8988T (cell line): ENCODE measurements around the gene WDR17.
"Not testable (repeated sequence)": the region's sequence is repeated elsewhere in the genome, so short reads cannot be mapped to it uniquely, and the experiment has no call there.

ENCODE experiments used
- DNase-seq: peaks from one replicate; pipeline ENCODE4 v3.0.0; 2011

WDR17 gene

DNA sequence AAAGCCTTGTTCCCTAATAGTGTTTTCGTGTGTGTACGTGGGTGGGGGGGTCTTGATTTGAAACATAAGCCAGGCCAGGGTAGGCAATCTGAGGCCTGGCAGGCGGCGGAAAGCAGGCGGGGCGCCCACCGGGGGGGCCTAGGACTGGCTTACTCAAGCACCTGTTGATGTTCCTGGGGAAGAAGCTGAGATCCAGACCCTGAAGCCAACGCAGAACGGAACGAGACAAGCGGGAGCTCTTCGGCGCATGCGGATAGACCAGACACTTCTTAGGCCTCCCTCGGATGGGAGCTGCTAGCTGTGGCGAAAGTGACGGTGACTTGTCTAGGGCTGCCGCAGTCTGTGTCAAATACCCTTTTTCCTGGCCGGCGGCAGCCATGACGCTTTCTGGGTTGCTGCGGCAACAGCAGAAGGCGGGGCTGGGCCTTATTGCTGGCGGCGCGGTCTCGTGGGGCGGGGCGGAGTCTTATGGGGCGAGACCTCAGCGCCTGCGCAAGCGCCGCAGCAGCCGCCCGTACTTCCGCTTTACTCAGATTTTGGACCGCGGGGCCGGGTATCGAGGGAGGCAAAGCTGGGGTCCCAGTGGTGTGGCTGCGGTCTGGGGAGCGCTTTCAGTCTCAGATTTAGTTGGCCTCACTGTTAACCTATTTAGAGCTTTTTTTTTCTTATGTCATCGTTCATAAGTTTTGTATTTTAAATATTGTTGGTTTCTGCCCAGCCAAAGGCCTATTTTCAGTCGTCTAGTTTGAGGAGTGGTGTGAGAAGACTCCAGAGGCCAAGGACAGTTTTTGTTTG is 129.7 kb downstream of the WDR17 start, which contains the start of gene SPATA4:
Gene SPATA4, minus strand, starts transcription at position 402 of the 795 bp plus-strand sequence. Its CDS starts 23 bp downstream, at position 379.
- peak; percentile 84 for DNase-seq

DNA sequence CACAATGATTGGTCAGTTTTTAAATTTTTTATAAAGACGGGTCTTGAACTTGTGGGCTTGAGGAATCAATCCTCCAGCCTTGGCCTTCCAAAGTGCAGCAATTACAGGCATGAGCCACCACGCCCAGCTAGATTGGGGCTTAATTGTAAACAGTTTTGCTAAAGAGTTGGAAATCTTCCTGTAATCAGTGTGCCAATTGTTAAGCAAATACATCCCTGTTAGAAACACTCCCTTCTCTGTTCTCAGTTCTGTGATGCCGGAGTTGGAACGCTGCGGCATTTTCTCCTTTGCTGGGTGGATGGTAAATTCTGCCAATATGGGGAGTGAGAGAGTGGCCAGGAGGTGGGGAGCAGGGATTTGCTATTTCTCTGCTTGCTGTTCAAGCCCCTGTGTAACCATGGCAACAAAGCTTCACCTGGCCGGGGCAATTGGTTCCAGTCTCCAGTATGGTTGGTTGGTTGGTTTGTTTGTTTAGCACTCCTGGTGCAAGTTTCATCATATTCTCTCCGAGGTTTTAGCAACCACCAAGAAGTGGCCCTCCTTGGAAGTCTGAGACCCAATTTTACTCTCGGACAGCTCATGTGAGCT is 132.8 kb downstream of the WDR17 start:
- DNase-seq, result no peak

DNA sequence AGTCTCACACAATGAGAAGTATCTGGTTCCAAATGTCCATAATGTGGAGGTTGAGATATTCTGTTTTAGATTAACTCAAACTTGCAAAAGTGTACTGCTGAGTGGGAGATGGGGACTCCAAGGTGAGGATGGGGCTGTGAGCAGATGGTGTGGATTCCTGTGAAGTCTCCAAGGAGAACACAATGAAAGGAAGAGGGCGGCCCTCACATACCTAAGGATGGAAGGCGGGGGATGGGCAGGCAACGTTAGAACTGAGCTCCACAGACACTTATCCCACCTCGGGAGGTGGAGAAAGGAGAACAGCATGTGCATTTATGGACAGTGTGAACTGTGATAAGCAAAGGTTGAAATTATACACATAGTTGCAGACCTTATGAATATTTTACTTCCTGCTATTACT is 139.7 kb downstream of the WDR17 start:
- DNase-seq, result no peak

DNA sequence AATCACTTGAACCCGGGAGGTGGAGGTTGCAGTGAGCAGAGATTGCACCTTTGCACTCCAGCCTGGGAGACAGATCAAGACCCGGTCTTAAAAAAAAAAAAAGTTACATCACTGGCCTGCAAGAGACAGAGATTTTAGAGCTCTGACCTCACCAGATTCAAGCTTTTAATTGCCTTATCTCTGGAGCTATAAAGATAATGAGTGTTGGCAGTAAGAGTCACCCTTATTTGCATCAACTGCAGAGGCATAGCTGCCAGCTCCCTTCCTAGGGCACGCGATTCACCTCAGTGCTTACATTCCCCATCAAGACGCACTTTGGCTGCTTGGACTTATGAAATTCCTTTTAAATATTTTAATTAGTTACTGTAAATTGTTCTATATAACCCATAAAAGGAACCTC is 142.2 kb downstream of the WDR17 start:
- no peak for DNase-seq

DNA sequence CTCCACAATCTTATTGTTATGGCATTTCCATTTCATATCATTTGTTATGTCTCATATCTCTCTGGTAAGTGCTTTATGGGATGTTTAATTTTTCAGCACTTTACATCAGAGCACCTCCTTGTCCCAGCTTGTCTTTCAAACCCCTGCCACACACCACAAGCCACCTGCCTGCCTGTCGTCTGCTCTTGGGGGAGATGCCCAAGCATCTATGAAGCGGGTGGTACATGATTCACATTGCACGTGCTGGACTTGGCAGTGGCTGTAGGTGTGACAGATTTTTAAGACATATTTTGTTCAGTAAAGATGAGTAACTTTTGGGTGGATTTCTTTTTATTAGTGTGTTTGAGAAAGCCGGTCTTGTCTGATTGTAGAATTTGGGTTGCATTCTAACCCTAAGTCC is 143.9 kb downstream of the WDR17 start:
- DNase-seq, result no peak

DNA sequence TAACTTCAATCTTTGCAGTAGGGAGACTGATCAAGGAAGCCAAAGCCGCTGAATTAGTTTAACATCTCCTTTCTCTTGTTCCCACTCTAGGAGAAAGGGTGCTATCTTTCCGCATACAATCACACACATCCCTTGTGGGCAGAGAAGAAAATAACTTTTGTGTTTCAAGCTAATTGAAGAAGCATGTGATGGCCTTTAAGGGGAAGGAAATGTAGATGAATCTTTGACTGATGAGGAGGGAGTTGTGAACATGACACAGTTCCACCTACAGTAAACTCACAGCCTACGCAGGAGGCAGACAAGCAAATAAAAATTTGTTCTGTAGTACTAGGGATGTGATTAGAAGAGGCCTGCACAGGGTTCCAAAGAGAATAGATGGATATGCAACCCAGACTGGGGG is 144.5 kb downstream of the WDR17 start:
- DNase-seq, result no peak

DNA sequence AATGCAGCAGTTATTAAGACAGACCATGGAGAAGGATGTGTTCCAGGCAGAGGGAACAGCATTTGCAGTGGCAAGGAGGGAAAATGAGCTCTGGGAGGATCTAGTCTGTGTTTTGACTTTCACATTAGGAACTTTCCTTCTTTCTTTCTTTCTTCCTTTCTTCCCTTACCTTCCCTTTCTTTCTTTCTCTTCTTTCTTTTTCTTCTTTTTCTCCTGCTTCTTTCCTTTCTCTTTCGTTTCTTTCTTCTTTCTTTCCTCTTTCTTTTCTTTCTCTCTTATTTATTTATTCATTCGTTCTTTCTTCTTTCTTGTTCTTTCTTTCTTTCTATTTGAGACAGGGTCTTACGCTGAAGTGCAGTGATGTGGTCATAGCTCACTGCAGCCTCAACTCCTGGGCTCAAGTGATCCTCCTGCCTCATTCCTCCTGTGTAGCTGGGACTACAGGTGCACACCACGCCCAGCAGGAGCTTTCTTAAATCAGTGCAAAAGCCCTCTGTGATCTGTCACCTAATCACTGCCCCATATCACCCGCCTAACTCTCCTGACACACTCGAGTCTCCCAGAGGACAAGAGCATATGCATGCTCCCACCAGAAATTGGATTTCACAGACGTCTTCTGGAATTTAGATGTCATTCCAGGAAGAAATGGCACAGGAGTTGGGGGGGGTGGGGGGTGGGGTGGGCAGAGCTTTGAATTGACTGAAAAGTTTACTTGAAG is 145.1 kb downstream of the WDR17 start:
- DNase-seq, result no peak

DNA sequence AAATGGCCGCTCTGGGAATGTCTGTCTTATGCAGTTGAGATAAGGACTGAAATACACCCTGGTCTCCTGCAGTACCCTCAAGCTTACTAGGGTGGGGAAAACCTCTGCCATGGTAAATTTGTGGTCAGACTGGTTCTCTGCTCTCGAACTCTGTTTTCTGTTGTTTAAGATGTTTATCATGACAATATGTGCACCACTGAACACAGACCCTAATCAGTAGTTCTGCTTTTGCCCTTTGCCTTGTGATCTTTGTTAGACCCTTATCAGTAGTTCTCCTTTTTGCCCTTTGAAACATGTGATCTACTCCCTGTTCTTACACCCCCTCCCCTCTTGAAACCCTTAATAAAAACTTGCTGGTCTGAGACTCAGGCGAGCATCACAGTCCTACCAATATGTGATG is 146.7 kb downstream of the WDR17 start:
- not testable (repeated sequence) for DNase-seq

DNA sequence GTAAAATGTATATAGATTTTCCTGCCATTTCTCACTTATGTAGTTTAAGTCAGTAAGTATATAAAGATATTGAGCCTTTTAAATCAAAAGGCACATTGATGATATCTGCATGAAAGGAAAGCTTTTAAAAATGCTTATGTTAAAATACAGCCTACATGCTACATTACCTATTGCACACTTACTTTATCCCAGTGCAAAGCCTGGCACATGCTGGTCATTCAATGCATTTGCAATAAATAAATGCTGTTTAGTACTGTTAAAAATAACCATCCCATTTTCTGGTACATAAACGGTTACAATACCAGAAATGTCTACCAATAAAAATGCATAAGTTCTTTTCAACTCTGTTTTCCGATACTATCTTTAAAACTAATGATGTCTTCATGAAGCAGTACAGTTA is 151.9 kb downstream of the WDR17 start:
- DNase-seq, result no peak

DNA sequence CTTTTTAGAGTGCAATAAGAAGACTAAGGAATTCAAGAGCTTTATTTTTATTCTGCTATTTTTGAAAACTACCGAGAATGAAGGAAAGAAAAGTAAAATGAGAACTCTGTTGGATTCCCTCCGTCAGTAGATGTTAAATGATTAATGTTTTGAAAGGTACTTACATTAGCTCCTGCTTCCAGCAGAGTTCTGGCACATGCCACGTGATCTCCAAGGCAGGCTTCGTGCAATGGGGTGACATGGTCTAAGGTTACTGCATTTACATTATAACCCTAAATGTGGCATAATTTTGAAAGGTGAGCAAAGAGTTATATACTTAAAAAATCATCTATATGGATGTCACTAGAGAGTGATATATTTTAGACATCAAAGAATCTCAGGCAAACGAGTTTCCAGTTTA is 156.5 kb downstream of the WDR17 start:
- DNase-seq, result no peak

DNA sequence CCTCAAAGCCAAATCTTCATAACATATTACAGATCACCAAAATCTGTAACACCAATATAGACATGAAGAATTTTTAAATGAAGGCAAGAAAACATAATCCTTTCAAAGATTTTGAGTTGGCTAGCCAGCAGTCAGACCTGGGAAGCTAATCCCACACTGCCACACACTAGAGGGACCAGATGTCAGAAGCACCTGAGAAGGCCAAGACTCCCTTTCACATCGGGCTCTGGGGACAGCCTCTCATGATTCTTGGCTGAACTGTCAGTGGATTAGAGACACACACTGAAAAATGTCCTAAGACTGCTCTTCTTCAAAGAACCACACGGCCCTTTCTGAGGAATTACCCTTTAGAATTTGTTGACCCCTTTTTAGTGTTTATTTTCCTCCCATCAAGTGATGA is 157.9 kb downstream of the WDR17 start:
- no peak for DNase-seq

DNA sequence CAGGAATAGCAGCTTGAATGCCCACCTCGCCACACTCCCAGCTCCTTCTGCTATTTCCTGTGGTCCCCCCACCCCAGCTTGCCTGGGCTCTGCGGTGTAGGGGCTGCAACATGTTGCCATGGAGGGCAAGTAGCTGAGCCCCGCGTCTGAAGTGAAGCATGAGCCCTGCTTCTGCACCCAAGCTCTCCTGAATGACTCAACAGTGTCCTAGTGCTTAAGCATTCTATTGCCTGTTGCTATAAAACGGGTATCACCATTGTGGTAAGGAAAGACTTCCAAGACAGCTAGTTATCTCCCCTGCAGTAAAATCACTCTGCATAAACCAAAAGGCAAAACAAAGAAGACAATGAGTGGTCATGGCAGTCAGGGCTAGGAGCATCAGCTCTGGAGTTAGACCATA is 161.1 kb downstream of the WDR17 start:
- DNase-seq, result no peak

DNA sequence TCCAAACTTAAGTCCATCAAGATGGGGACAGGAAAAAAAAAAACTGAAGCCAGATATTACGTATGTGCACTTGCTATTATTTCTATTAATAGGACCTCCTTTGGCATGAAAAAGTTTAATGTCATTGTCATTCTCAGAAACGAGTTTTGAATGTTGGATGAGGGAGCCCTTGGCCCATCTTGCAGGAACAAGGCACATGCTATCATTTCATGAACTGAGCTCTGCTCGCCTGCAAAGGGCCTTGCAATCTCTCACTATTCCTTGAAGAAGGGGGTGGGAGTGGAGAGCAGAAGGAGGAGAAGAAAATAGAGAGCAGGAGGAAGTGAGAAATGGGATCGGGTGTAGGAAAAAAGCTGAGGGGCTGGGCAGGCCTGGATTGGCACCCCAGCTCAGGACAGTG is 164.0 kb downstream of the WDR17 start:
- DNase-seq, result no peak
